Smooth muscle cell (in vitro differentiated cells): Measurements from ENCODE around the gene ITPK1. TPM values are rescaled to one million over a fixed set of nuclear protein-coding genes. Genes with fewer than 3 reads are reported as not detected.
A peak's percentile ranks its signal among the peaks of the same experiment; 100 is the strongest.

Source experiments
- DNase-seq: peaks from one replicate; lab custom pipeline; 2025; ENCODE audit not compliant: unreplicated experiment; lab: John Stamatoyannopoulos, UW
- H2AFZ ChIP-seq: fragments of 200-600 bp; sonication (generic); 2 replicates; pipeline ENCODE4 v1.6.0; 2016; ENCODE audit warnings: antibody characterized with exemption, low read depth, mild to moderate bottlenecking
- H3F3A ChIP-seq: fragments of 200-600 bp; sonication (generic); 2 replicates; pipeline ENCODE4 v1.6.0; 2017; ENCODE audit warnings: antibody characterized with exemption, low read depth
- H3K27ac ChIP-seq: fragments of 200-600 bp; sonication (generic); 2 replicates; pipeline ENCODE4 v1.5.1; 2016; ENCODE audit warnings: low read depth, mild to moderate bottlenecking
- H3K27me3 ChIP-seq: fragments of 200-600 bp; sonication (generic); 2 replicates; pipeline ENCODE4 v1.6.1; 2016; ENCODE audit warnings: low read depth, mild to moderate bottlenecking
- H3K36me3 ChIP-seq: fragments of 200-600 bp; sonication (generic); 2 replicates; pipeline ENCODE4 v1.5.1; 2016; ENCODE audit warnings: low read depth
- H3K4me1 ChIP-seq: fragments of 200-600 bp; sonication (generic); 2 replicates; pipeline ENCODE4 v1.5.1; 2016; ENCODE audit warnings: low read depth
- H3K4me2 ChIP-seq: fragments of 200-600 bp; sonication (generic); 2 replicates; pipeline ENCODE4 v1.6.0; 2016; ENCODE audit warnings: mild to moderate bottlenecking
- H3K4me3 ChIP-seq: fragments of 200-600 bp; sonication (generic); 2 replicates; pipeline ENCODE4 v1.5.1; 2016; ENCODE audit warnings: mild to moderate bottlenecking
- H3K79me2 ChIP-seq: fragments of 200-600 bp; sonication (generic); 2 replicates; pipeline ENCODE4 v1.6.0; 2016; ENCODE audit warnings: low read depth, mild to moderate bottlenecking
- H3K9ac ChIP-seq: fragments of 200-600 bp; sonication (generic); 2 replicates; pipeline ENCODE4 v1.6.0; 2016; ENCODE audit warnings: low read depth
- H3K9me3 ChIP-seq: fragments of 200-600 bp; sonication (generic); replicated peaks from 2 replicates; pipeline ENCODE4 v1.5.1; 2016; ENCODE audit warnings: low read depth
- H4K20me1 ChIP-seq: fragments of 200-600 bp; sonication (generic); 2 replicates; pipeline ENCODE4 v1.6.0; 2016; ENCODE audit warnings: low read depth
- WGBS: methylation state at CpG from one replicate; pipeline ENCODE4 v1.1.7; 2016; ENCODE audit warnings: low lambda C conversion rate; 5-methylcytosine and 5-hydroxymethylcytosine counted together
- polyA plus RNA-seq: library from polyadenylated mRNA; unstranded; fragments of >200 nt; fragmentation: Nextera tagmentation; extraction: Ambion mirVana; gene quantifications from 2 replicates; pipeline ENCODE4 v1.2.1, GENCODE V29; 2016
- total RNA-seq: library from RNA; depleted of rRNA; stranded (reverse); fragments of >200 nt; gene quantifications from 2 replicates; pipeline ENCODE4 v1.2.3, GENCODE V29; 2014
- TF ChIP-seq, protein P1 (sequence below): fragments of 200-600 bp; sonication (generic); IDR thresholded peaks from 2 replicates; pipeline ENCODE4 v1.5.1; 2017; ENCODE audit warnings: borderline replicate concordance, mild to moderate bottlenecking, antibody characterized with exemption; ENCODE audit not compliant: insufficient read depth, poor library complexity, severe bottlenecking

Gene ITPK1
- total and polyA plus RNA-seq, 2 experiments from 2014 or later, result 9.2 to 14.2 TPM

DNA sequence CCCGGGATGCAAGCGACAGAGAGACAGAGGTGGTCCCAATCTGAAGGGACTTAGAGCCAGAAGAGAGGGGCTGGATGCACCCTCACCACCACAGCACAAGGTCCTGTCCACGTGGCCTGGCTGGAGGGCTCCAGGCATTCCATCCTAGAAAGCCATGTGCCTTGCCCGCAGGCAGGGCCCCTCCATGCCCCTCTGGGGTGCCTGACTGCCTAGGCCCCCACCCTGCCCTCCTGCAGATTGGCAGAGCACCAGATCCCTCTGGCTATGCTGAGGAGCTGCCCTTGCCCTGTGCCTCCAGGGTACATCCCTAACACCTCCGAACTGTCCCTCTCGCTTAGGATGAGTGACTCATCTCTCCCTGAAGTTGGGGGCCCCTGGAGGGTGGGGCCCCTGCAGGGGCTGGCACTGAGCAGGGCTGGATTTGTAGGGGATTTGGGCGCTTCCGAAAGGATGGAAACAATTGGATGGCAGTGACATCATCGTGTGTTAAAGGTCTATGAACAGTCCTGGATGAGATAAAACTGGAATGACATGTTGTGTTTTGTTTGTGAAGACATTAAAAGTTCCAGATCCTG is 141.8 kb downstream of the ITPK1 start:
- peak overlapping the region; percentile 58 for H3K27ac ChIP-seq
- H3F3A ChIP-seq, result no peaks in the 10 kb centered on the region
- no peak overlapping the region for H2AFZ ChIP-seq
- no peak overlapping the region for H3K9ac ChIP-seq
- no peak overlapping the region for H3K4me3 ChIP-seq
- no peaks in the 10 kb centered on the region for H3K4me1 ChIP-seq
- TF ChIP-seq, protein P1, sequence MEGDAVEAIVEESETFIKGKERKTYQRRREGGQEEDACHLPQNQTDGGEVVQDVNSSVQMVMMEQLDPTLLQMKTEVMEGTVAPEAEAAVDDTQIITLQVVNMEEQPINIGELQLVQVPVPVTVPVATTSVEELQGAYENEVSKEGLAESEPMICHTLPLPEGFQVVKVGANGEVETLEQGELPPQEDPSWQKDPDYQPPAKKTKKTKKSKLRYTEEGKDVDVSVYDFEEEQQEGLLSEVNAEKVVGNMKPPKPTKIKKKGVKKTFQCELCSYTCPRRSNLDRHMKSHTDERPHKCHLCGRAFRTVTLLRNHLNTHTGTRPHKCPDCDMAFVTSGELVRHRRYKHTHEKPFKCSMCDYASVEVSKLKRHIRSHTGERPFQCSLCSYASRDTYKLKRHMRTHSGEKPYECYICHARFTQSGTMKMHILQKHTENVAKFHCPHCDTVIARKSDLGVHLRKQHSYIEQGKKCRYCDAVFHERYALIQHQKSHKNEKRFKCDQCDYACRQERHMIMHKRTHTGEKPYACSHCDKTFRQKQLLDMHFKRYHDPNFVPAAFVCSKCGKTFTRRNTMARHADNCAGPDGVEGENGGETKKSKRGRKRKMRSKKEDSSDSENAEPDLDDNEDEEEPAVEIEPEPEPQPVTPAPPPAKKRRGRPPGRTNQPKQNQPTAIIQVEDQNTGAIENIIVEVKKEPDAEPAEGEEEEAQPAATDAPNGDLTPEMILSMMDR, result no peak
- no peaks in the 10 kb centered on the region for H3K36me3 ChIP-seq
- no peaks in the 10 kb centered on the region for H3K79me2 ChIP-seq
- WGBS, result 50% methylated on average over 9 of the region's 9 CpGs
- H3K4me2 ChIP-seq, result peak overlapping the region; percentile 71
- no peaks in the 10 kb centered on the region for H3K27me3 ChIP-seq
- peak; percentile 14 for DNase-seq
- no peaks in the 10 kb centered on the region for H3K9me3 ChIP-seq
- no peaks in the 10 kb centered on the region for H4K20me1 ChIP-seq

DNA sequence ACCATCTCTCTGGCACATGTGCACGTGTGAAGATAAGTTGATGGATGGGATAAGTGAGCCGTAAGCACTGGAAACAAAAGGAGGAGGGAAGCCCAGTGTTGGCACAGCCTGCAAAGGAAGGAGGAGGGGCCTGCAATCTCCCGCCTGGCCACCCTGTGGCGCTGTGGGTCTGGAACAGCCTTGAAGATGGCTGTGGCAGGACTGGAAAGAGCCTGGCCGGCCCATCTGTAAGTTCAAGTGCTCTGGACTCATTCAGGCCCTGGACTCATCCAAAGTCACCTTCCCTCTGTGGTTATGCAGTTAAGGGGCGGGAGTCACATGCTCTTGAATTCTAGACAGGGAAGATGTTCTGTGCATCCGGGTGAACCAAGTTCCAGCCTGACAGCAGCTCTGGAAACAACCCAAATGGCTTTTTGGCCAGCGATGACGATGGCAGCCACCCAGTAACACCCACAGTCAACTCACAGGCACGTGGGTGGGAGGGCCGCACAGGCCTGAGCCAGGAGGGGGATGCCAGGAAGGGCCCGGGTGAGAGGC is 142.4 kb downstream of the ITPK1 start:
- Histone ChIP-seq H3K79me2 (no peaks in the 10 kb centered on the region), H3K4me1 (no peaks in the 10 kb centered on the region), H3K27ac (peak overlapping the region; percentile 58), H3K9me3 (no peaks in the 10 kb centered on the region), H3K4me2 (peak overlapping the region; percentile 71), H3K9ac (no peak overlapping the region), H3K4me3 (no peak overlapping the region), H3F3A (no peaks in the 10 kb centered on the region), H3K27me3 (no peaks in the 10 kb centered on the region), H2AFZ (no peak overlapping the region), H4K20me1 (no peaks in the 10 kb centered on the region), H3K36me3 (no peaks in the 10 kb centered on the region)
- DNase-seq, result peak; percentile 30
- 49% methylated on average over 12 of the region's 12 CpGs for WGBS
- TF ChIP-seq, protein P1, result peak; percentile 72

DNA sequence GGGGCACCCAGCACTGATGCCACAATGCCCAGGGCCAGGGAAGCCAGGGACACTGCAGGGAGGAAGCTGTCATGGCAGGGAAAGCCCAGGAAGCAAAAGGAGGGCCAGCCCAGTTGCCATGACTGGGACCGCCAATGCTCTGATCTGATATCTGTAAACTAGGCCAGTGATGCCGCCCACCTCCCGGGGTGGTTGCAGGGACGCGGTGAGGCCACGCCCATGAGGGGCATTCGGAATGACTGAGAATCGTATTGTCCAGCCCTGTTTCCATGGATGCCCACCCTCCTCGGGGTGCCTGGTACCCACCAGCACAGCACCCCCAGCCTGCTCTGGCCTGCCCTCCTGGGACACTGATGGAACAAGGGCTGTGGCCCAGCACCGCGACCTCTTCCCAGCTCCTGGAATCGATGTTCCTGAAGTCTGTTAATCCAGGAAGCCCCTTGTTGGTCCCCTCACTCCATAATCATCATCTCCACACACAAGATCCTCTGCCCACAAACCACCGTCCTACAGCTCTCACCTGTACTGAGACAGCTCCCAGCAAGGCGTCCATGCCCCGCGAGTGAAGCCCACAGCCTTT is 144.0 kb downstream of the ITPK1 start:
- H3F3A ChIP-seq, result no peaks in the 10 kb centered on the region
- no peaks in the 10 kb centered on the region for H3K79me2 ChIP-seq
- no peak overlapping the region for H3K4me3 ChIP-seq
- no peak for DNase-seq
- WGBS, result 94% methylated on average over 15 of the region's 16 CpGs
- no peaks in the 10 kb centered on the region for H3K9me3 ChIP-seq
- no peak overlapping the region for H3K4me2 ChIP-seq
- no peaks in the 10 kb centered on the region for H4K20me1 ChIP-seq
- TF ChIP-seq, protein P1, result no peak
- no peaks in the 10 kb centered on the region for H3K4me1 ChIP-seq
- no peaks in the 10 kb centered on the region for H3K27me3 ChIP-seq
- H2AFZ ChIP-seq, result no peak overlapping the region
- H3K9ac ChIP-seq, result no peak overlapping the region
- no peaks in the 10 kb centered on the region for H3K36me3 ChIP-seq
- no peak overlapping the region for H3K27ac ChIP-seq
